ENCODE data around the gene KRT38. TPM values are rescaled to one million over a fixed set of nuclear protein-coding genes. Genes with fewer than 3 reads are reported as not detected.

KRT38 gene
- total and polyA plus RNA-seq, 4 donors: not detected

DNA sequence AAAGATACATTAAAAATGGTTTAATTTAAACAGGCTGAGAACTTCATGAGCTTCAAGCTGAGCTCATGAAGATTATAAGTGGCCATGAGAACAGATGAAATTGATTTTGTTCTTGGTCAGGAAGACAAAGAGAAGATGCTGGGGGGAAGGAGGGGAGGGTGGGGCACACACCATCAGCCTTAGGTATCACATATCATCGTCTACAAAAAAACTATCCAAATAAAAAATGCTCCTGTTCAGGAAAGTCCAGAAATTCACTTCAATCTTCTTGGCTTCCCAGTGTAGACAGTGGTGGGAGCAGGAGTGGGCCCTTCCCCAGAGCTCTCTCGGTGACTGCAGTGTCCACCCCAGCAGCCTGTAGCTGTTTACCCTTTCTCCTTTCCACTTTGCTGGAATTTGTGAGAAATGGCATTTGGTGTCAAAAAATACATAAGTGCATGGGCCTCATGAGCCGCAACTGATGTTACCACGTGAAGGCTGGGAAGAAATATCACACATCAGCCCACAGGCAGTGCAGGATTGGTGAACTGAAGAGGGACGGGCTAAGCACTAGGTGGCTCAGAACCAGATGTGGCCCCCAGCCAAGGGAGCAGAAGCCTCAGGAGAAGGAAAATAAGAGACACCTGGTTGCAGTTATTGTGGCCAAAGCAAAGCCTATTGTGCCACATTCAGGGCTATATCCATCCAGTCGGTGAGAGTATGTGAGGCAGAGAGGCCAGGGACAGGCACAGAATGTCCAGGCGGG is 22.5 kb downstream of the KRT38 start:
- Histone ChIP-seq H3K4me3 (ENCODE audit: low read depth, low read length) (no peak overlapping the region), H3K4me1 (ENCODE audit: control insufficient read depth, insufficient read depth, low read length) (peaks cover 3% of the 10 kb centered on the region), H3K36me3 (ENCODE audit: control insufficient read depth, insufficient read depth, low read length) (no peaks in the 10 kb centered on the region), H3K9me3 (ENCODE audit: control insufficient read depth, insufficient read depth, low read length) (no peaks in the 10 kb centered on the region), H3K27ac (ENCODE audit: low read depth, low read length) (no peak overlapping the region), H3K27me3 (ENCODE audit: control insufficient read depth, insufficient read depth, low read length) (no peaks in the 10 kb centered on the region)
- DNase-seq (ENCODE audit: low read depth in 4 of 6, low spot score in 6 of 6): no peak
- 81% methylated on average over 5 of the region's 7 CpGs for WGBS (ENCODE audit: insufficient coverage)

DNA sequence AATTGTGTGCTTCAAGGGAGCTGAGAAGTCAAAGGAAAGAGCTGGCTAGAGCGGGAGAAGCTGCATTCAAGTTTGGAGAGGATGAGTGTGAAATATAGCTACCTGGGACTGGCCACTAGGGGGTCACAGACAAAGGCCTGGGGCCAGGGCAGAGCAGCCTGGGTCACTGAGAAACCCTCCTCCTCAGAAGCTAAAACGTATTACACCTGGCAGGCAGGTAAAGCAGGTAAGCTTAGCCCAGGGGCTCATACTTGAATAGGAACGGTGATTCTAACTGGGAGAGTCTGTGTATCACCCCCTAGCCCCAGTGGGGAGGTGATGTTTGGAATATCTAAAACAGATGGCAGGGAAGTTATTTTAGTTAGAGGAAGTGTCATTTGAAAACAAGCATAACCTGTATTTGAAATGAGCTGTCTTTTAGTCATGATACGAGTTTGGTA is 23.2 kb downstream of the KRT38 start:
- Histone ChIP-seq H3K36me3 (ENCODE audit: control insufficient read depth, insufficient read depth, low read length) (no peaks in the 10 kb centered on the region), H3K4me1 (ENCODE audit: control insufficient read depth, insufficient read depth, low read length) (peaks cover 3% of the 10 kb centered on the region), H3K27me3 (ENCODE audit: control insufficient read depth, insufficient read depth, low read length) (no peaks in the 10 kb centered on the region), H3K9me3 (ENCODE audit: control insufficient read depth, insufficient read depth, low read length) (no peaks in the 10 kb centered on the region), H3K4me3 (ENCODE audit: low read depth, low read length) (no peak overlapping the region), H3K27ac (ENCODE audit: low read depth, low read length) (no peak overlapping the region)
- DNase-seq (ENCODE audit: low read depth in 4 of 6, low spot score in 6 of 6): no peak
- 47% methylated on average over 3 of the region's 4 CpGs for WGBS (ENCODE audit: insufficient coverage)

- H3K4me1 ChIP-seq (ENCODE audit: control insufficient read depth, insufficient read depth, low read length): peaks cover 3% of the 10 kb centered on the region
- WGBS (ENCODE audit: insufficient coverage): 90% methylated on average over 2 of the region's 6 CpGs
Observed at GRCh38 chr17:41417127-41417526, 23.7 kb downstream of the KRT38 start.

GRCh38 chr17:41416479-41416878 is 24.3 kb downstream of the KRT38 start:
- Histone ChIP-seq H3K27ac (ENCODE audit: low read depth, low read length) (no peak overlapping the region), H3K9me3 (ENCODE audit: control insufficient read depth, insufficient read depth, low read length) (no peaks in the 10 kb centered on the region), H3K36me3 (ENCODE audit: control insufficient read depth, insufficient read depth, low read length) (no peaks in the 10 kb centered on the region), H3K4me3 (ENCODE audit: low read depth, low read length) (no peak overlapping the region), H3K27me3 (ENCODE audit: control insufficient read depth, insufficient read depth, low read length) (no peaks in the 10 kb centered on the region), H3K4me1 (ENCODE audit: control insufficient read depth, insufficient read depth, low read length) (peaks cover 3% of the 10 kb centered on the region)
- WGBS (ENCODE audit: insufficient coverage): no CpG with 5 or more reads among the region's 5 CpGs
- DNase-seq (ENCODE audit: low read depth in 4 of 6, low spot score in 6 of 6): peak in 1 of 6 donors; percentile 67

More at GRCh38 chr17:41417127-41417526, 23.7 kb downstream of the KRT38 start:
- no peak overlapping the region for H3K4me3 ChIP-seq (ENCODE audit: low read depth, low read length)
- no peaks in the 10 kb centered on the region for H3K9me3 ChIP-seq (ENCODE audit: control insufficient read depth, insufficient read depth, low read length)
- no peaks in the 10 kb centered on the region for H3K36me3 ChIP-seq (ENCODE audit: control insufficient read depth, insufficient read depth, low read length)
- H3K27me3 ChIP-seq (ENCODE audit: control insufficient read depth, insufficient read depth, low read length): no peaks in the 10 kb centered on the region
- H3K27ac ChIP-seq (ENCODE audit: low read depth, low read length): no peak overlapping the region
- DNase-seq (ENCODE audit: low read depth in 4 of 6, low spot score in 6 of 6): no peak

DNA sequence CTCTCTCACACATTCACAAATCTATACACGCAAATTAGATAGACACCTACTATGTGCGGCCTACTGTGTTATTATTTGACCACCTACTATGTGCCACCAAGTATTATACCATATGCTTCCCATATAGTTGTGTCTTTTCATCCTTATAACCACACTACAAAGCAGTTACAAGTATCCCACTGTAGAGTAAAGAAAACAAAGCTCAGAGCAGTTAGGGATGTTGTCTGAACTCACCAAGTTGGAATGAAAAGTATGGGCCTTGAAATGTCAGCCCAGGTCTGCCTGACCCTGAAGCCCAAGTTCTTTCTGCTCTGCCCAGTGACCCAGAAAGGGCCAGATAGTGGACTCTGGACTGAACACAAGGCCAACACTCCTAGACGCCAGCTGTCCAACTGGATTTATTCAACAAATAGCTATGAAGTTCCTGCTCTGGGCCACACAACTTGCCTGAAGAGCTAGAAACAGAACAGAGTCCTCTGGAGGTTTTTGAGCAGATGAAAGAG is 24.9 kb downstream of the KRT38 start:
- Histone ChIP-seq H3K9me3 (ENCODE audit: control insufficient read depth, insufficient read depth, low read length) (no peaks in the 10 kb centered on the region), H3K27me3 (ENCODE audit: control insufficient read depth, insufficient read depth, low read length) (no peaks in the 10 kb centered on the region), H3K4me1 (ENCODE audit: control insufficient read depth, insufficient read depth, low read length) (peaks cover 3% of the 10 kb centered on the region), H3K4me3 (ENCODE audit: low read depth, low read length) (no peak overlapping the region), H3K27ac (ENCODE audit: low read depth, low read length) (no peak overlapping the region), H3K36me3 (ENCODE audit: control insufficient read depth, insufficient read depth, low read length) (no peaks in the 10 kb centered on the region)
- no peak for DNase-seq (ENCODE audit: low read depth in 4 of 6, low spot score in 6 of 6)
- whole genome bisulfite sequencing (ENCODE audit: insufficient coverage): 90% methylated on average over 2 of the region's 3 CpGs

GRCh38 chr17:41415411-41415810 is 25.4 kb downstream of the KRT38 start:
- H3K9me3 ChIP-seq (ENCODE audit: control insufficient read depth, insufficient read depth, low read length): no peaks in the 10 kb centered on the region
- peaks cover 3% of the 10 kb centered on the region for H3K4me1 ChIP-seq (ENCODE audit: control insufficient read depth, insufficient read depth, low read length)
- H3K27me3 ChIP-seq (ENCODE audit: control insufficient read depth, insufficient read depth, low read length): no peaks in the 10 kb centered on the region
- DNase-seq (ENCODE audit: low read depth in 4 of 6, low spot score in 6 of 6): no peak
- H3K36me3 ChIP-seq (ENCODE audit: control insufficient read depth, insufficient read depth, low read length): no peaks in the 10 kb centered on the region
- WGBS (ENCODE audit: insufficient coverage): 89% methylated on average over 1 of the region's 4 CpGs
- H3K4me3 ChIP-seq (ENCODE audit: low read depth, low read length): no peak overlapping the region
- no peak overlapping the region for H3K27ac ChIP-seq (ENCODE audit: low read depth, low read length)

DNA sequence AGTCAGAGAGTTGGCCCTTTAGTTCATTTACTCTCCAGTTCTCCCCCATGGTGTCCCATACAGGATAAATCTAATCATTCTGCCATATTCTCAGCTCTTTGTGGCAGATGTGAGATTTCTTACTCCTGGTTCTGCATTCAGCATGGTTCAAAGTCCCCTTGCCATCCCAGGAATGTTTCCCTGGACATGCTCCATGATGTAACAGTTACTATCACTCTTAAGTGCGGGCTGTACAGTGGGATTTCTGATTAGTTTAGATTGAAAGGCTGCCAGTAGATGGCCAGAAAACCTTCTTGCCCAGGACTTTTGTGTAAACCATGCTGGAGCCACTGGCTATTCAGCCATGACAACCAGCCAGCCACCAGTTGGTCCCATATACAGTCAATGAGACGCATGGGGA is 26.8 kb downstream of the KRT38 start:
- H3K4me1 ChIP-seq (ENCODE audit: control insufficient read depth, insufficient read depth, low read length): peaks cover 3% of the 10 kb centered on the region
- H3K27me3 ChIP-seq (ENCODE audit: control insufficient read depth, insufficient read depth, low read length): no peaks in the 10 kb centered on the region
- H3K9me3 ChIP-seq (ENCODE audit: control insufficient read depth, insufficient read depth, low read length): no peaks in the 10 kb centered on the region
- H3K27ac ChIP-seq (ENCODE audit: low read depth, low read length): no peak overlapping the region
- no peaks in the 10 kb centered on the region for H3K36me3 ChIP-seq (ENCODE audit: control insufficient read depth, insufficient read depth, low read length)
- 100% methylated on average over 1 of the region's 2 CpGs for WGBS (ENCODE audit: insufficient coverage)
- no peak overlapping the region for H3K4me3 ChIP-seq (ENCODE audit: low read depth, low read length)
- DNase-seq (ENCODE audit: low read depth in 4 of 6, low spot score in 6 of 6): no peak

DNA sequence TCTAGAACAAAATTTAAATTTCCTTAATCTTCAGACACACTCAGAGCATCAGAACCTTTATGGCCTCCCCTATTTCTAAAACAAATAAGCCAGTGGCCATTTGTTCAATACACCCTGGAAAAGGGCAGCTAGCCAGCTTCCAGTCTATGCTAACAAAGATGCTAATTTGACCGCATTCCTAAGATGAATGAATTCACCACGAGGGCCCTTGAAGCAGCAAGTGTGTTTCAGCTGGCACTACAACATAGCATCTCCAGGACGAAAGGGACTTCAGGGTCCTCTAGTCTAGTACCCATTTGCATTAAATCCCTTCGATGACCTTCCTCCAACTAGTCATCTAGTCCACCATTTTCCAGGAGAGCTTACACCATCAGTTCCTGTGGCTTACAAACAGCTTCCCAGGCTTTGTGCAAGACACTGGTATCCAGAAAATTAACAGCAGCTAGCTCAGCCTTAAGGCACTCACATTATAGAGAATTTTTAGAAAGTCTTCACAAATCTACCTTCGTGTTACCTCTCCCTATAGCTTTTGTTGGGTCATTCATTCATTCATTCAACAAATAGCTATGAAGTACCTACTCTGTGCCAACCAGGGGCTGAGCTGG is 27.3 kb downstream of the KRT38 start:
- Histone ChIP-seq H3K9me3 (ENCODE audit: control insufficient read depth, insufficient read depth, low read length) (no peaks in the 10 kb centered on the region), H3K4me1 (ENCODE audit: control insufficient read depth, insufficient read depth, low read length) (peaks cover 3% of the 10 kb centered on the region), H3K36me3 (ENCODE audit: control insufficient read depth, insufficient read depth, low read length) (no peaks in the 10 kb centered on the region), H3K27ac (ENCODE audit: low read depth, low read length) (no peak overlapping the region), H3K27me3 (ENCODE audit: control insufficient read depth, insufficient read depth, low read length) (no peaks in the 10 kb centered on the region), H3K4me3 (ENCODE audit: low read depth, low read length) (no peak overlapping the region)
- DNase-seq (ENCODE audit: low read depth in 4 of 6, low spot score in 6 of 6): peak in 1 of 6 donors; percentile 40
- 25% methylated on average over 4 of the region's 5 CpGs for WGBS (ENCODE audit: insufficient coverage)

- H3K4me3 ChIP-seq (ENCODE audit: low read depth, low read length): no peak overlapping the region
- no peaks in the 10 kb centered on the region for H3K4me1 ChIP-seq (ENCODE audit: control insufficient read depth, insufficient read depth, low read length)
- DNase-seq (ENCODE audit: low read depth in 4 of 6, low spot score in 6 of 6): no peak
- H3K27me3 ChIP-seq (ENCODE audit: control insufficient read depth, insufficient read depth, low read length): no peaks in the 10 kb centered on the region
- no peaks in the 10 kb centered on the region for H3K36me3 ChIP-seq (ENCODE audit: control insufficient read depth, insufficient read depth, low read length)
- WGBS (ENCODE audit: insufficient coverage): 95% methylated on average over 20 of the region's 20 CpGs
- no peak overlapping the region for H3K27ac ChIP-seq (ENCODE audit: low read depth, low read length)
- H3K9me3 ChIP-seq (ENCODE audit: control insufficient read depth, insufficient read depth, low read length): no peaks in the 10 kb centered on the region
Observed at GRCh38 chr17:41411072-41411840, 29.5 kb downstream of the KRT38 start.
